Stimulated activated CD8-positive, alpha-beta memory T cell treated with anti-CD3 and anti-CD28 coated beads, Interleukin-4, amount 100 ng/mL, for 1 hour (primary cell): ENCODE results near the gene RPL22.

Source experiments
- DNase-seq, 2 donors: peaks; one replicate each; pipeline ENCODE4 v3.0.0-alpha.2; 2020; ENCODE audit warnings: low read depth in 2 of 2, low spot score in 1 of 2

RPL22 gene

GRCh38 chr1:6205849-6206519, 6.6 kb upstream of the RPL22 start, which contains the start of gene RNF207:
Gene RNF207, plus strand, starts transcription at chr1:6206119. Its CDS starts 417 bp downstream, at chr1:6206536.
- no peak for DNase-seq

GRCh38 chr1:6202256-6202655, 2.9 kb upstream of the RPL22 start:
- no peak for DNase-seq

DNA sequence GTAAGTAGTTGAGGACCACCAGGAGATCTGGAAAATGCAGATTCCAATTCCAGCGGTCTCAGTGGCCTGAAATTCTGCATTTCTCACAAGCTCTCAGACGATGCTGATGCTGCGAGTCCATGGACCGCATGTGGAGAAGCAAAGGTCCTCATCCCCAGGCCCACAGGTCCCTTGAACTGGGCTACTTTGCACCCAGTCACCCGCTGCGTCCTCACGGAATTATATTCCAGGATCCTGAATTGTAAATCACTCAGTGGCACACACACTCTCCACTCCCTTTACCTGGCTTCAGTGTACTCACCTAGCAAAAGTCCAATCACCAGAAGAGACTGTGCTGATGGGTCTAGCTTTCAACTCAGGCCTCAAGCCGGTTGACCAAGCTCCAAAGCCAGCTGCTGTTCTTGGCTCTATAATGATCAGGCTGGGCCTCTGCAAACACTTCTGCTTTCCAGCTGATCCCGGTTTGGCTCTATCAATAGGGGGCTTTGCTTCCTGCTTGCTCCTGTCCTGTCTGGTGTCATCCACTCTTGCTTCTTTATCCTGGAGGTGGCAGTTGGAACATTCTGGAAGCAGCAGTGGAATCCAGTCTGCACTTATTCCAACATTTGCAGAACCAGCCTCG, 904 bp upstream of the RPL22 start:
- no peak for DNase-seq

GRCh38 chr1:6198646-6199297, 623 bp downstream of the RPL22 start:
- no peak for DNase-seq

- DNase-seq, result no peak
These were observed 1.5 kb downstream of the RPL22 start for GRCh38 chr1:6197746-6198427.

- DNase-seq, result no peak
These were observed 7.4 kb downstream of the RPL22 start for GRCh38 chr1:6191968-6192367.

GRCh38 chr1:6188466-6188865, 10.9 kb downstream of the RPL22 start:
- no peak for DNase-seq

- no peak for DNase-seq
These were observed 13.6 kb downstream of the RPL22 start for GRCh38 chr1:6185635-6186382.

DNA sequence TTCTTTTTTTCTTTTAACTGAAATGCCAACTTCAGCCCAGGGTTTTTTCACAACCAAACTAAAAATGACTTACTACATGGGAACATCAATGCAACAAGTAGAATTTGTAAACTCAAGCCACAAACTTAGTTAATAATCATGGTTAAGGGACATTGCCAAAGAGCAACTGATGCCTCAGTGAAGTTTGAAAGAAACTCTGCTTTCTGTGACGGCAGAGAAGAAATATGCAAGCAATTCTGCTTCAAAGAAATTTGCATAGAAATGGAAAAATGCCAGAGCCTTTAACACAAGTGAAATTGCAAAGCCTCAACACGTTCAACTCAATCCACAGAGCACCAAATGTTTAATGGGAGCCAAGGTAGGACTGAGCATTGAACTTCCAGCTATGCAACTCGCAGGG, 14.2 kb downstream of the RPL22 start:
- no peak for DNase-seq

DNA sequence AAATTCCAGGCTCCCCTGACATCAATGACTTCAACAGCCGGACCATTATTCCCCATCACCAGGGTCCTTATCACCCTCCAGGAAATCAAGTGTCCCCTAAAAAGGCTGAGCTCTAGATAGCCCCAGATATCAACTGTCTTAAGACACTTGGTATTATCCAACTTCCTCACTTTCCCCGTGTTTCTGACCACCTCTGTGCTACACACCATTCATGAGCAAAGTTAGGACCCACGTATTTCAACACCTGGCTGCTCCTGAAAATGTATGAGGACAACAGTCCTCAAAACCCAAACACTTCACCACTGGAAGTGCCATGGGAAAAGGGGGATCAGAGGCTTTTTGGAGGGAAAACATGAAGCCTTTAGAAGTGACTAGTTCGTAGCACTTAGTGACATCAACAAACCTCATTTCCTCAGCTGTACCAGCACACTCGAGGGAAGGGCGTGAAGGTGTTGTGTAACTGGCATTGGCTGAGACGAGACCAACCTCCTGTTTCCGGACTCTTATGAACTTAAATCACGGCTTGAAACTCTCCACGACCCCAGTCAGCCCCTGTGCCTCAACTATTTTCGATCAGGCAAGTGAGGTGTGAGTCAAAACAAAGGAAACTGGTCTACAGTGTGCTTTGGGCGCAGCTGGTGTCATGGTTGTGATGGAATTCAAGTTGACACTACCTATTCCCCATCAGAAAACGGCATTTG, 15.2 kb downstream of the RPL22 start:
- DNase-seq, result no peak

GRCh38 chr1:6183520-6183989, 15.8 kb downstream of the RPL22 start:
- DNase-seq, result no peak

GRCh38 chr1:6181347-6181770, 18.0 kb downstream of the RPL22 start:
- DNase-seq, result no peak

DNA sequence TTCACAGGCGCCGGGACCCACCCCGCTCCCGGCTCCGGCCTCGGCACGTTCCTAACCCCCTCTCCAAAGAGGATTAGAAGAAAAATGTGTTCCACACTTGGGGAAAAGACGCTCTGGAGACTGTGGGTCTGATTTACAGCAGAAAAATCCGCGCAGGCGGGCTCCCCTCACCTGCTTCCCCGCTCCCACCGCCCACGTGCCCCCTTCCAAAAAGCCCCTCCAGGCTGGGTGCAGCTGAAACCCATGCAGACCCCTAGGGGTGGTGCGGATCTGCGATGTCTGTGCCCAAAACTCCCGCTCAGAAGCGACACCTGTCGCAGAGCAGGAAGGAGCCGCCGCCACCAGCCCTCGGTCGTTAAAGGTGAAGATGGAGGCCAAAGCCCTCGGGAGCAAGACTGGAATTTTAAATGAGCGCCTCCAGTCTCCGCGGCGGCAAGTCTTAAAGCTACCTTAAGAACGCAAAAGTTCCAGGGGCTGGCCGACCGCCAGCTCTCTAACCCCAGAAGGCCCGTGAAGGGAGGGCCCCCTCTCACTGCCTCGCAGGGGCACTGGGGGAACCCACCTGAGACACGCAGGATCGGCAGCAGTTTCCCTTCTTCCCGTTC, 18.6 kb downstream of the RPL22 start:
- no peak for DNase-seq

DNA sequence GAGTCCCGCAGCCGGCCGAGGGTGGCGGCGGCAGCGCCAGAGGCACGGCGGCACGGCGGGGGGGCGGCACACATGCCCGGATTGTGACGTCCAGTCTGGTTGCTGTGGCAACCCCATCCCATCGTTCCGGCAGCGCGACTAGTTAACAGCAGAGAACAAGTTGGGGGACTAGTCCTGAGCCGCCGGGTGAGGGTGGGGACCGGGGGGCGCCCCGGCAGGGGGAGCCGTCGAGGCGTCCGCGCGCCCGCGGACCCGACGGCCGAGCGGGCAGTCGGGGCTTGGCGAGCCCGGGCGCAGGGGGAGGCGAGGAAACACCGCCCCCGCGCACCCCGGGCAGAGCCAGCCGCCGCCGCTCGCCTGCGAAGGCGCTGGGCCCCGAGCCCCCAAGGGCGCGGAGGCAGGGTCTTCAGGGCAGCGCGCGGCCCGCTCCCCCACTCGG, 19.1 kb downstream of the RPL22 start, which contains the start of gene CHD5:
TSS of gene CHD5 (minus strand) at position 54 of the 439 bp plus-strand sequence. CDS start 298 bp downstream, outside the sequence.
- DNase-seq, result no peak

DNA sequence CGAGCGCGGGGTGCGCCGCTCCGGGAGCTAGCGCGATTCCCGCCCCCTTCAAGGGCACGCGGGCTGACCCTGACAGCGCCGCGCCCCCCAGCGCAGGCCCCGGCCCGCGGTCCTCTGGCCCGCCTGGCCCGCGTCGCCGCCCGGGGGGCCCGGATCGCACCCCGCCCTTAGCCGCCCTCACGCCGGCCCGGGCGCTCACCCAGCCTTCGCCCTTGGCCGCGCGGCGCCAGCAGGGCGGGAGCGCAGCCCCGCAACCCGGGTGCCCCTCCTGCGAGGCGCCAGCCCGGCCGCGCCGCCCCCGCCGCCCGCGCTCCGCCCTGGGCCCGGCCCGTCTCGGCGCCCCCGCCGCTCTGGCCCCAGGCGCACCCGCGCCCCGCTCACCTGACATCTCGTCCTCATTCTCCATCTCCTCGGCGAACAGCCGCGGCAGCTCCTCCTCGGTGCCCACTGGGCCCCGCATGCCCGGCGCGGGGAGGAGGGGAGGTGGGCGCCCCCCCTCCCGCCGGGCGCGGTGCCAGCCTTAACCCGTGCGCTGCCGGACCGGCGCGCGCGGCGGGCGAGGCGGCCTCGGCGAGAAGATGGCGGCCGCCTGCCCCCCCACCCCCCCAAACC, 19.7 kb downstream of the RPL22 start:
- DNase-seq, result no peak

- no peak for DNase-seq
These were observed 20.4 kb downstream of the RPL22 start for GRCh38 chr1:6178751-6179563.

DNA sequence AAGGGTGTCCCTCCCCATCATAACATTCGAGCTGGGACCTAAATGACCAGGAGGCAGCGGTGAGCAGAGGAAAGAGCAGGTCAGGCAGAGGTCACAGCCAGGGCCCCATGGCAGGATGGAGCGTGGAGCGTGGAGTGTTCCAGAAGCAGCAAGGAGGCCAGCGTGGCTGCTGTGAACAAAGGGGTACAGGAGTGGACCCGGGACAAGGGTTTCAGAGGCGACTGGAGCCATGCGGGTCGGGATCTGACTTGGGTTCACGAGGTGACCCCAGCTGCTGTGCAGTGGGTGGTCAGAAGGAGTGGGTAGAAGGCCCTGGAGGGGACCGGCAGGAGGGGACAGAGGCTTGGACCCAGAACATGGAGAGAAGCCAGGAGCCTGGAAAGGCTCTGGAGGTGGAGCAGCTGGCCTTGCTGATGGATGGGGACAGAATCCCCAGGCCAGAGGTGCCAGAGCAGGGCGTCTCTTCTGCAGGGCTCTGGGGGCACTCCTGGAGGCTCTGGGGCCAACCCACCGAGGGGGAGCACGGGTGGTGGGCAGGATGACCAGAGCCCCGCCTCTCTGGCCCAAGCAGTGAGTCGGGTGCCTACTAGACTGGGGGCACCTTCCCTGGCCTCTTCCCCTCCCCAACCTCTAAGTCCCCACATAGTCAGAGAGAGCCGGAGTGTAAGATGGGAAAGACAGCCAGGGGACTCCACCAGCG, 21.6 kb downstream of the RPL22 start:
- no peak for DNase-seq

- no peak for DNase-seq
These were observed 22.6 kb downstream of the RPL22 start for GRCh38 chr1:6176779-6177178.
